GM10248 (cell line): Measurements from ENCODE around the gene YTHDC1.

ENCODE experiments used
- CTCF ChIA-PET: fragments of 300-600 bp; sonication (Branson Sonifier 250); formaldehyde crosslinking; extraction: SDS; loops from one replicate; lab custom pipeline; 2021; ENCODE audit warnings: antibody characterized with exemption; lab: Yijun Ruan, JAX
- POLR2A ChIA-PET: fragments of 350-650 bp; sonication (Branson Sonifier 250); formaldehyde crosslinking; extraction: SDS; loops from one replicate; lab custom pipeline; 2020; ENCODE audit warnings: antibody characterized with exemption; lab: Yijun Ruan, JAX
- DNase-seq: peaks from one replicate; pipeline ENCODE4 v3.0.0; 2012; ENCODE audit errors: extremely low spot score
- TF ChIP-seq, protein P1 (sequence below): IDR thresholded peaks from 2 replicates; pipeline ENCODE4 v1.5.1; 2012; ENCODE audit warnings: mild to moderate bottlenecking, low read depth; ENCODE audit errors: extremely low read depth, missing control alignments, control extremely low read depth

Gene YTHDC1

GRCh38 chr4:68316193-68316969 is 33.5 kb downstream of the YTHDC1 start:
- DNase-seq = no peak
- TF ChIP-seq, protein P1, sequence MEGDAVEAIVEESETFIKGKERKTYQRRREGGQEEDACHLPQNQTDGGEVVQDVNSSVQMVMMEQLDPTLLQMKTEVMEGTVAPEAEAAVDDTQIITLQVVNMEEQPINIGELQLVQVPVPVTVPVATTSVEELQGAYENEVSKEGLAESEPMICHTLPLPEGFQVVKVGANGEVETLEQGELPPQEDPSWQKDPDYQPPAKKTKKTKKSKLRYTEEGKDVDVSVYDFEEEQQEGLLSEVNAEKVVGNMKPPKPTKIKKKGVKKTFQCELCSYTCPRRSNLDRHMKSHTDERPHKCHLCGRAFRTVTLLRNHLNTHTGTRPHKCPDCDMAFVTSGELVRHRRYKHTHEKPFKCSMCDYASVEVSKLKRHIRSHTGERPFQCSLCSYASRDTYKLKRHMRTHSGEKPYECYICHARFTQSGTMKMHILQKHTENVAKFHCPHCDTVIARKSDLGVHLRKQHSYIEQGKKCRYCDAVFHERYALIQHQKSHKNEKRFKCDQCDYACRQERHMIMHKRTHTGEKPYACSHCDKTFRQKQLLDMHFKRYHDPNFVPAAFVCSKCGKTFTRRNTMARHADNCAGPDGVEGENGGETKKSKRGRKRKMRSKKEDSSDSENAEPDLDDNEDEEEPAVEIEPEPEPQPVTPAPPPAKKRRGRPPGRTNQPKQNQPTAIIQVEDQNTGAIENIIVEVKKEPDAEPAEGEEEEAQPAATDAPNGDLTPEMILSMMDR = no peak
- POLR2A ChIA-PET = no interaction called here
- CTCF ChIA-PET = interaction anchor here (1.0 to 1.8 kb wide), 2 partner anchors 11 to 12 kb away, joined by 3 to 7 read pairs; no protein-coding TSS in a partner anchor

DNA sequence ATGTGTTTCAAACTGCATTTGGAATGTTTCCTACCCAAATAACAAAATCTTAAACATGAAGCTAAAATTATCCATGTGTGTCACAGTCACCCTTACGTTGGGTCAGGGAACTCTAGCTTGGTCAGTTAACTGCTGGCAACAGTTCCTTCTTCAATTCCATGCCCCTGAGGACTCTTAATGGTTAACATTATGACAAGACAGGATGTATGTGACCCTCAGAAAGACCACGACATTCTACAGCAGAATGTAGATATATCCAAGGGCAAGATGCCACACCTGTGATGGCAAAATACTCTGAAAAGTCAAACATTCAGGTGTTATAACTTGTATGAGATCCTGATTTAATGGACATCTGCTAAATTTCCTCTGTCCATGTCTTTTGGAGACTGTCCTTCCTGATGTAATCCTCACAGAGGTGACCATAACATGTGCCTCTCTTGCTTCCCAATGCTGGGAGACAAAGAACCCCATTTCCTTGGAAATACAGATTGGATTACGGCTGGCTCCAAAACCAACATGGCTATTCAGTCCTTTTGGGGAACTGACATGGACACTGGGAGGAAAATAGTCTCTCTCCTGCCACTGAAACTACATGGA is 39.1 kb downstream of the YTHDC1 start:
- CTCF ChIA-PET = no interaction called here
- TF ChIP-seq, protein P1 = no peak
- POLR2A ChIA-PET = no interaction called here
- no peak for DNase-seq

DNA sequence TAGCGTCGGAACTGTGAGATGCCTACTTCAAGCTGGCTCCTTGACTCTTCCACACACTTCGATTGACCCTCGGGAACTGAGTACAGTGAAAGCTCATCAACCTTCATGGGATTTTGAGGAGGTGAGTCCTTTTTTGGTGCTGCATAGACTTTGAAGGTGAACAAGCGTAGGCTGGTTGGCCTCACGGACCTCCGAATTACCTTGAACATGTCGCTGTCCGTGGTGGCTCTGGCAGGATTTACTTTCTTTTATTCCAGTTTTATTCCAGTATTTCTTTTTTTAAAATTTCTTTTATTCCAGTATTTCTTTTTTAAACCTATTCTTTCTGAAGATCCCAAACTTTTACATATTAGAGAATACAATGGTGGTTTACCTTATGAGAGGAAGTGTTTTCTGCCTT is 45.2 kb downstream of the YTHDC1 start:
- POLR2A ChIA-PET = no interaction called here

GRCh38 chr4:68299492-68300457 is 50.1 kb downstream of the YTHDC1 start:
- DNase-seq = no peak
- POLR2A ChIA-PET = no interaction called here
- TF ChIP-seq, protein P1 = no peak
- CTCF ChIA-PET = interaction anchor here (0.6 kb wide), 1 partner anchor 13 kb away, joined by 3 read pairs; no protein-coding TSS in a partner anchor

More for the DNA sequence above, 45.2 kb downstream of the YTHDC1 start:
- CTCF ChIA-PET = interaction anchor here (0.9 to 2.1 kb wide), 4 partner anchors 11 to 29 kb away, joined by 3 to 7 read pairs (median 3); no protein-coding TSS in a partner anchor
- no peak for DNase-seq
- TF ChIP-seq, protein P1 = no peak

- ChIA-PET POLR2A (no interaction called here), CTCF (no interaction called here)
- TF ChIP-seq, protein P1 = no peak
- DNase-seq = no peak
Measured at GRCh38 chr4:68297137-68297536, 52.8 kb downstream of the YTHDC1 start.

DNA sequence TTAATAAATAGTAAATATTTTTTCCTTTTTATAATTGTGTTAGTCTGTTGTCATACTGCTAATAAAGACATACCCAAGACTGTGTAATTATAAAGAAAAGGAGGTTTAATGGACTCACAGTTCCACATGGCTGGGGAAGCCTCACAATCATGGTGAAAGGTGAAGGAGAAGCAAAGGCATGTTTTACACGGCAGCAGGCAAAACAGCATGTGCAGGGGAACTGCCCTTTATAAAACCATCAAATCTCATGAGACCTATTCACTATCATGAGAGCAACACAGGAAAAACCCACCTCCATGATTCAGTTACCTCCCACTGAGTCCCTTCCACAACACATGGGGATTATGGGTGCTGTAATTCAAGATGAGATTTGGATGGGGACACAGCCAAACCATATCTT is 58.6 kb downstream of the YTHDC1 start:
- POLR2A ChIA-PET = no interaction called here
- CTCF ChIA-PET = no interaction called here
- DNase-seq = no peak
- TF ChIP-seq, protein P1 = no peak
